Nephron (organoid): ENCODE data around the gene PSMA7.

Experiments
- H3K27ac Mint-ChIP-seq, 3 experiments: 2 replicates each; pipeline ENCODE4 v1.8.0; 2020; ENCODE audit warnings: mixed read lengths in 3 of 3, mild to moderate bottlenecking in 2 of 3, moderate library complexity in 1 of 3
- H3K27me3 Mint-ChIP-seq: 2 replicates; pipeline ENCODE4 v1.8.0; 2021; ENCODE audit warnings: low read depth, mild to moderate bottlenecking, moderate library complexity, mixed read lengths
- H3K36me3 Mint-ChIP-seq: 2 replicates; pipeline ENCODE4 v1.8.0; 2020; ENCODE audit warnings: low read depth, mixed read lengths
- H3K4me1 Mint-ChIP-seq: 2 replicates; pipeline ENCODE4 v1.8.0; 2020; ENCODE audit warnings: mixed read lengths
- H3K4me3 Mint-ChIP-seq, 3 experiments: 2 replicates each; pipeline ENCODE4 v1.8.0; 2020; ENCODE audit warnings: mild to moderate bottlenecking in 3 of 3, mixed read lengths in 3 of 3, moderate library complexity in 2 of 3
- H3K9me3 Mint-ChIP-seq: 2 replicates; pipeline ENCODE4 v1.8.0; 2020; ENCODE audit warnings: mixed read lengths
- TF ChIP-seq, protein P1 (sequence below), 3 experiments: fragments of 200-600 bp; sonication (generic); IDR thresholded peaks; one replicate each; pipeline ENCODE4 v1.5.0; 2021; ENCODE audit warnings: antibody characterized with exemption in 3 of 3; ENCODE audit not compliant: unreplicated experiment in 3 of 3

The PSMA7 gene

GRCh38 chr20:62143957-62144825 lies 997 bp upstream of the PSMA7 start:
- no peaks in the 10 kb centered on the region for H3K27me3 Mint-ChIP-seq
- peaks cover 16% of the 10 kb centered on the region for H3K36me3 Mint-ChIP-seq
- peak overlapping the region; percentile 88 to 97 (median 91) for H3K4me3 Mint-ChIP-seq
- H3K4me1 Mint-ChIP-seq = peaks cover 49% of the 10 kb centered on the region
- H3K27ac Mint-ChIP-seq = peak overlapping the region; percentile 86 to 96 (median 95)
- H3K9me3 Mint-ChIP-seq = no peaks in the 10 kb centered on the region
- TF ChIP-seq, protein P1, sequence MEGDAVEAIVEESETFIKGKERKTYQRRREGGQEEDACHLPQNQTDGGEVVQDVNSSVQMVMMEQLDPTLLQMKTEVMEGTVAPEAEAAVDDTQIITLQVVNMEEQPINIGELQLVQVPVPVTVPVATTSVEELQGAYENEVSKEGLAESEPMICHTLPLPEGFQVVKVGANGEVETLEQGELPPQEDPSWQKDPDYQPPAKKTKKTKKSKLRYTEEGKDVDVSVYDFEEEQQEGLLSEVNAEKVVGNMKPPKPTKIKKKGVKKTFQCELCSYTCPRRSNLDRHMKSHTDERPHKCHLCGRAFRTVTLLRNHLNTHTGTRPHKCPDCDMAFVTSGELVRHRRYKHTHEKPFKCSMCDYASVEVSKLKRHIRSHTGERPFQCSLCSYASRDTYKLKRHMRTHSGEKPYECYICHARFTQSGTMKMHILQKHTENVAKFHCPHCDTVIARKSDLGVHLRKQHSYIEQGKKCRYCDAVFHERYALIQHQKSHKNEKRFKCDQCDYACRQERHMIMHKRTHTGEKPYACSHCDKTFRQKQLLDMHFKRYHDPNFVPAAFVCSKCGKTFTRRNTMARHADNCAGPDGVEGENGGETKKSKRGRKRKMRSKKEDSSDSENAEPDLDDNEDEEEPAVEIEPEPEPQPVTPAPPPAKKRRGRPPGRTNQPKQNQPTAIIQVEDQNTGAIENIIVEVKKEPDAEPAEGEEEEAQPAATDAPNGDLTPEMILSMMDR (IDR thresholded peaks at IDR 0.05; ENCODE audit: unreplicated experiment in 3 of 3) = no peak

- peaks cover 3% of the 10 kb centered on the region for H3K27me3 Mint-ChIP-seq
- peaks cover 32% of the 10 kb centered on the region for H3K36me3 Mint-ChIP-seq
- H3K9me3 Mint-ChIP-seq = no peaks in the 10 kb centered on the region
- H3K27ac Mint-ChIP-seq = peak overlapping the region; percentile 96 to 99 (median 96)
- peaks cover 44% of the 10 kb centered on the region for H3K4me1 Mint-ChIP-seq
- TF ChIP-seq, protein P1 (IDR thresholded peaks at IDR 0.05; ENCODE audit: unreplicated experiment in 3 of 3) = no peak
- H3K4me3 Mint-ChIP-seq = peak overlapping the region; percentile 94 to 99 (median 98)
Measured at GRCh38 chr20:62142252-62143080, 728 bp downstream of the PSMA7 start.

DNA sequence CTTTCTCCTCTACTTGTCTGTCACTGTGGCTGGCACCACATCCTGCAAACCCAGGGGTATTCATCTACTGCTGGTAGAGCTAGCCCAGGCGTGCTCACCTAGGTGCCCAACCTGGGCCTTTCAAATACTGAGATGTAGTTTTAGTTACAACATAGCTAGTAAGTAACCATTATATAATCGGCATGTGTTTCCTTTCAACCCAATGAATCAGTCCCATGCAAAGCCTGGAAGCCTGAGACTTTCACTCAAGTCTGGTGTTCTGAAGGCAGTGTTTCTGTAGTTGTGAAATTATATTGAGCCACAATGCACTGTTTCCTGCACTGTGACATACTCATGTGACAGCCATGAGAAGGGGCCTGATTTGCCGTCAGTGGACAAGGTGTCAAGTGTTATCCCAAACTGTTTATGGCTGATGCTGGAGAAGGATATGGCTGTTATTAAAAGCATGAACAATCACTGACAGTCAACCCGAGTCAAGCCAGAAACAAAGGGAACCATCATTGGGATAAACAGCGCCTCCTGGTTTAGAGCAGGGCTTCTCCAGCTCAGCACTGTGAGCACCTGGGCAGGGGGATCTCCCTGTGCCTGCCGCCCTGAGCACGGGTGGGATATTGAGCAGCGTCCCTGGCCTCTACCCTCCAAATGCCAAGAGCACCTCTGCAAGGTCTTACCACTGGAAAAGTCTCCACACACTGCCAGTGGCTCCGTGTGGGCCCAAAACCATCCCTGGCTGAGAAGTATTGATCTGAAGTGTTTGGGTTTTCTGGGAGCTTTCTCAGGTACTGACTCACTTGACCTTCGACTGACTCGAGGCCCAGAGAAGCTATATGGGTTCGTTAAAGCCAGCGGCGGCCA lies 1.6 kb downstream of the PSMA7 start:
- H3K36me3 Mint-ChIP-seq = peaks cover 40% of the 10 kb centered on the region
- peaks cover 41% of the 10 kb centered on the region for H3K4me1 Mint-ChIP-seq
- peak overlapping the region; percentile 94 to 99 (median 98) for H3K4me3 Mint-ChIP-seq
- H3K27me3 Mint-ChIP-seq = peaks cover 3% of the 10 kb centered on the region
- no peaks in the 10 kb centered on the region for H3K9me3 Mint-ChIP-seq
- TF ChIP-seq, protein P1 (IDR thresholded peaks at IDR 0.05; ENCODE audit: unreplicated experiment in 3 of 3) = peak in 2 of 3 experiments; percentile 10 to 41
- H3K27ac Mint-ChIP-seq = peak overlapping the region; percentile 96 to 99 (median 96)

DNA sequence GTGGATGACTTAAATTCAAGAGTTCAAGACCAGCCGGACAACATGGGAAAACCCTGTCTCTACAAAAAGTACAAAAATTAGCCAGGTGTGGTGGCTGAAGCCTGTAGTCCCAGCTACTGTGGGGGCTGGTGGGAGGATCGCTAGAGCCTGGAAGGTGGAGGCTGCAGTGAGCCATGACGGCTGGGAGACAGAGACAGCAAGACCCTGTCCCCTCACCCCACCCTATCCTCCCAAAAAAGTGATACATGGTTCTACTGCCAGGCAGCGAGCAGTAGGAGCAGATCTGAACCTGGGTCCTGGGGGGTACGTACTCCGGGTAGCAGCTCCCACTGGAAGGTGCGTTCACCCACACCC lies 2.2 kb downstream of the PSMA7 start:
- Mint-ChIP-seq H3K27ac (peak overlapping the region; percentile 96 to 99 (median 96)), H3K4me1 (peaks cover 39% of the 10 kb centered on the region), H3K4me3 (peak overlapping the region; percentile 94 to 99 (median 98)), H3K9me3 (no peaks in the 10 kb centered on the region), H3K36me3 (peaks cover 47% of the 10 kb centered on the region), H3K27me3 (peaks cover 3% of the 10 kb centered on the region)
- TF ChIP-seq, protein P1 (IDR thresholded peaks at IDR 0.05; ENCODE audit: unreplicated experiment in 3 of 3) = no peak

DNA sequence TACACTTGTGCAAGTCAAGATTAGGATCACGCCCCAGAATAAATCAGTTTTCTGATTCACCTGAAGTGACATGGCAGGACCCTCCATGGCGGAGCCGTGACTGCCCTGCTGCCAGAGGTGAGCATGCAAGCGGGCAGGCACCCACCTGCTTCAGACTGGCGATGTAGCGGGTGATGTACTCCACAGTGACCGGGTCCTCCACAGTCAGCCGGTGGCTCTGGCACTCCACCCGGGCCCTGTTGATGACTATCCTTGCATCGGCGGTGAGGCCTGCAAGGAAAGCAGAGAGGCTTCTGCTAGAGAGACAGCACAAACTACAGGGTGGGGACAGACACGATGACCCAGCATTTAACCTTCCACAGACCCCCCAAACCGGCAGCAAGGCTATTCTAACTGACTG lies 3.6 kb downstream of the PSMA7 start:
- Mint-ChIP-seq H3K27me3 (peaks cover 3% of the 10 kb centered on the region), H3K4me1 (peaks cover 26% of the 10 kb centered on the region), H3K36me3 (peaks cover 50% of the 10 kb centered on the region), H3K9me3 (no peaks in the 10 kb centered on the region), H3K4me3 (peak overlapping the region in 1 of 3 experiments; percentile 52), H3K27ac (no peak overlapping the region)
- TF ChIP-seq, protein P1 (IDR thresholded peaks at IDR 0.05; ENCODE audit: unreplicated experiment in 3 of 3) = no peak
